Ramos (cell line): ENCODE measurements around the gene SNX18.

Experiments used
- in situ Hi-C: fragments of 300-500 bp; cut with MboI; formaldehyde crosslinking; loops from one replicate; pipeline ENCODE4 v1.14.3; 2022; ENCODE audit warnings: low sequenced_read_pairs; ENCODE audit not compliant: unreplicated experiment

SNX18 gene, protein sequence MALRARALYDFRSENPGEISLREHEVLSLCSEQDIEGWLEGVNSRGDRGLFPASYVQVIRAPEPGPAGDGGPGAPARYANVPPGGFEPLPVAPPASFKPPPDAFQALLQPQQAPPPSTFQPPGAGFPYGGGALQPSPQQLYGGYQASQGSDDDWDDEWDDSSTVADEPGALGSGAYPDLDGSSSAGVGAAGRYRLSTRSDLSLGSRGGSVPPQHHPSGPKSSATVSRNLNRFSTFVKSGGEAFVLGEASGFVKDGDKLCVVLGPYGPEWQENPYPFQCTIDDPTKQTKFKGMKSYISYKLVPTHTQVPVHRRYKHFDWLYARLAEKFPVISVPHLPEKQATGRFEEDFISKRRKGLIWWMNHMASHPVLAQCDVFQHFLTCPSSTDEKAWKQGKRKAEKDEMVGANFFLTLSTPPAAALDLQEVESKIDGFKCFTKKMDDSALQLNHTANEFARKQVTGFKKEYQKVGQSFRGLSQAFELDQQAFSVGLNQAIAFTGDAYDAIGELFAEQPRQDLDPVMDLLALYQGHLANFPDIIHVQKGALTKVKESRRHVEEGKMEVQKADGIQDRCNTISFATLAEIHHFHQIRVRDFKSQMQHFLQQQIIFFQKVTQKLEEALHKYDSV

GRCh38 chr5:54517512-54518145 is at the start of gene SNX18:
SNX18 (plus strand) TSS chr5:54517759; CDS start chr5:54517953, 194 bp downstream.
- in situ Hi-C loops, result loop anchor here (25.0 kb wide), 1 partner anchor 620 kb away; no protein-coding TSS in a partner anchor

GRCh38 chr5:54469622-54470021 is 47.9 kb upstream of the SNX18 start:
- in situ Hi-C loops, result no loop called here

DNA sequence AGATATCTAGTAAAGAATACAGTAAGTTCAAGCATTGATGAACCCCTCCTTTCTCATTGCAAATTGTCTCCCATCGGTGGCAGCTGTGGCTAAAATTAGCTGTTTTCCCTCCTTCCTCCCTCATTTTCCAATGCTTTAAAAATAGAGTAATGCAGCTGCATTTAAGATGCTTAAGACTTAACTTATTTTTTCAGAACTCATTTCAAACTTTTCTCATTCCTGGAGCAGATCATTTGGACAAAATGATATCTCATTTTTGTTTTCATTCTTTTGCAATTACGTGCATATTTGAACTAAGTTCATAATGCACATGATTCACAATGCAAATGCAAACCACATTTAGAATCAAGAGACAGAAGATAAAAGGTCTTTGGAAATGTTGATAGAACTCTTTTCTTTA is 47.4 kb upstream of the SNX18 start:
- in situ Hi-C loops, result no loop called here

DNA sequence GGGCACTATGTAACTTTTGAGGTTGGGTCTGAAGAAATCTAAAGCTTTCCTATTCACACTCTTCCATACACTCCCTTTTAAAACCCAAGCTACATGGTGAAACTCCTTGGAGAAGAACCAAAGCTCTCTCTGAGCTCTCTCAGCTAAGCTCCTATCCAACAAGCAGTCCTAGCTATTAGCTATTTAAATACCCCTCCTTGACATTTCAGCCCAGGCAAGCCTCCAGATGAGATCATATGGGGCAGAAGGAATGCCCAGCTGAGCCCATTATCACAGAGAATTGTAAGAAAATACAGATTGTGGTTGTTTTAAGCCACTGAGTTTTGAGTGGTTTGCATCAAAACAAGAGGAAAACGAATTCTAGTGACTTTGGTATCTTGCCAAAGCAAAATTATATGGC is 46.9 kb upstream of the SNX18 start:
- in situ Hi-C loops, result no loop called here

GRCh38 chr5:54471398-54471797 is 46.2 kb upstream of the SNX18 start:
- in situ Hi-C loops, result no loop called here

GRCh38 chr5:54476682-54477081 is 40.9 kb upstream of the SNX18 start:
- in situ Hi-C loops, result no loop called here

DNA sequence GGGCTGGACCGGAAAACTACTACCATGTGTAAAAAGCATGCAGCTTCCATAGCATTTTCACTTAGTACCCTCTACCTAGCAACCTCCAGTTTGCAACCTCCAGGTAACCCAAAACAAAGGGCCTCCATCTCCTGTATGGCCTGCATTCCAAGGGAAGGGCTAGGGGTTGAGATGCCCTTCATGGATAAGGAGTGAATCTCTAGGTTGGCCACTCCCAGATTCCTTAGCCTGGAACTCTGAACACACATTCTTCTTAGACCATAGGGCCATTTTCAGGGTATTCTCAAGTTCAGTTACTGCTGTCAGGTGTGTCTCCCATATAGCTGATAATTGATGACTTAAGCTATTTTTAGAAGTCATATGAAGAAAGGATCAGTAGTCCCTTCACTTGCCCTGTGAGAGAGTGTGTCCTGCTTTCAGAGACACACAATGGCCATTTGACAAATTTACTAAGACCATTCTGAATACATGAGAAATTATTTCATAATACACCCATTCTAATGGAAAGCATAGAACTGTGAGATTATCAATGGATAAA is 39.5 kb upstream of the SNX18 start:
- in situ Hi-C loops, result no loop called here

- in situ Hi-C loops, result loop anchor here (10.0 kb wide), 1 partner anchor 235 kb away; no protein-coding TSS in a partner anchor
Measured at GRCh38 chr5:54480296-54480695, 37.3 kb upstream of the SNX18 start.

GRCh38 chr5:54484219-54484894 is 33.2 kb upstream of the SNX18 start:
- in situ Hi-C loops, result loop anchor here (10.0 kb wide), 1 partner anchor 240 kb away; no protein-coding TSS in a partner anchor

DNA sequence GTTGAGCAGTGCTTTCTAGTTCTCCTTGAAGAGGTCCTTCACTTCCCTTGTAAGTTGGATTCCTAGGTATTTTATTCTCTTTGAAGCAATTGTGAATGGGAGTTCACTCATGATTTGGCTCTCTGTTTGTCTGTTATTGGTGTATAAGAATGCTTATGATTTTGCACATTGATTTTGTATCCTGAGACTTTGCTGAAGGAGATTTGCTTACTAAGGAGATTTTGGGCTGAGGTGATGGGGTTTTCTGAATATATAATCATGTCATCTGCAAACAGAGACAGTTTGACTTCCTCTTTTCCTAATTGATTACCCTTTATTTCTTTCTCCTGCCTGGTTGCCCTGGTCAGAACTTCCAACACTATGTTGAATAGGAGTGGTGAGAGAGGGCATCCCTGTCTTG is 31.9 kb upstream of the SNX18 start:
- in situ Hi-C loops, result loop anchor here (10.0 kb wide), 1 partner anchor 241 kb away; no protein-coding TSS in a partner anchor

DNA sequence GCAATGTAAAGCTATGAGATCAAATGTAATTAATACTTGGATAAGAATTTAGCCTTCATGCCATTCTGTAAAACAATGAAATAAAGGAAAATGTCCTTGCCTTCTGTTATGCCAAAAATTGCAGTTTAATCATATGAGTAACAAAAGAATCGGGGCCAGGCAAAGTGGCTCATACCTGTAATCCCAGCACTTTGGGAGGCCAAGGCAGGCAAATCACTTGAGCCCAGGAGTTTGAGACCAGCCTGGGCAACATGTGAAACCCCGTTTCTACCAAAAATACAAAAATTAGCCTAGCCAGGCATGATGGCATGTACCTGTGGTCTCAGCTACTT is 27.9 kb upstream of the SNX18 start:
- in situ Hi-C loops, result loop anchor here (10.0 kb wide), 1 partner anchor 245 kb away; no protein-coding TSS in a partner anchor

- in situ Hi-C loops, result no loop called here
Measured at GRCh38 chr5:54491326-54491725, 26.2 kb upstream of the SNX18 start.

- in situ Hi-C loops, result no loop called here
Measured at GRCh38 chr5:54492178-54492577, 25.4 kb upstream of the SNX18 start.

GRCh38 chr5:54495027-54495426 is 22.5 kb upstream of the SNX18 start:
- in situ Hi-C loops, result no loop called here

GRCh38 chr5:54514291-54514690 is 3.3 kb upstream of the SNX18 start:
- in situ Hi-C loops, result loop anchor here (25.0 kb wide), 1 partner anchor 623 kb away; no protein-coding TSS in a partner anchor

GRCh38 chr5:54514841-54515432 is 2.6 kb upstream of the SNX18 start:
- in situ Hi-C loops, result loop anchor here (25.0 kb wide), 1 partner anchor 622 kb away; no protein-coding TSS in a partner anchor

GRCh38 chr5:54515634-54516033 is 1.9 kb upstream of the SNX18 start:
- in situ Hi-C loops, result loop anchor here (25.0 kb wide), 1 partner anchor 622 kb away; no protein-coding TSS in a partner anchor

DNA sequence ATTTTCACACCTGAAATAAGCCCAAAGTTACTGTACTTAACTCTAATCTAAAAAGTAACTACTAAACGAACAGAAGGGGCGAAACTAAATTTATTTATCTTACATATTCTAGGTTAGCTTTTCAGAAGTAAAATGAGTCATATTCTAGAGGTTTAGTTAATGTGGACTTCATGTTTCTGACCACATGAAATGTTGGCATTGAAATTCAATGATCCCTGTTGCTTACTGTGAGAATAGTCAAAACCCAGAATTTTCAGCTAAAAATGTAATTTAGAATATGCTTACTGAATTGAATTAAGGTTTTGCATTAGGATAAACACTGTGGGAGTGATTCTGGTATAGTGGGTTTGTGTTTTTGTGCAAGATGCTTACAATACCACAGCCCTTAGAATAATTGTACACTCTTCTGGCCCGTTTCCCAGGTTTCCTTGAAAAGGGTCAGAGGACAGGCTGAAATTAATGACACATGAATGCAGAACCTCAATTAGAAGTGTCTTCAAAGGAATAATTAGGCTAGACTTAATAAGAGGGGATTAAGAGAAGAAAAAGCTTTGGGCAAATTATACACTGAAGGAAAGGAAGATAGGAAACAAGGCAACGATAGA is 1.4 kb upstream of the SNX18 start:
- in situ Hi-C loops, result loop anchor here (25.0 kb wide), 1 partner anchor 621 kb away; no protein-coding TSS in a partner anchor

DNA sequence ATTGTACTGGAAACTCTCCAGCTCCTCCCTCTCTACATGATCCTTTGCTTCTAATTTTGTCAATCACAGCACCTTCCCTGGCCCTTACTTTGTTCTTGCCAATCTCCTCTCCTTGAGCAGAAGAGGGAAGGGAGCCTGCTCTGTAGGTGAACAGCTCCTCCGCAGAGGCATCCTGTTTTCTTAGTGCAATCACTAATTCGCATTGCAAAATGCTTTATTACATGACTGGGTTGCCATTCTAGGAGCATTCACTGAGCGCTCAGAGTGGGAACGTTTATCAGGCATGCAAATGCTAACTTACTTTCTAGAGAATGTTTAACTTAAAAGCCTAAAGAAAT is 416 bp upstream of the SNX18 start:
- in situ Hi-C loops, result loop anchor here (25.0 kb wide), 1 partner anchor 620 kb away; no protein-coding TSS in a partner anchor
